IMR-90 (cell line): ENCODE measurements around the gene SYNRG. TPM values are rescaled to one million over a fixed set of nuclear protein-coding genes. Genes with fewer than 3 reads are reported as not detected.

Source experiments
- ATAC-seq: fragments of 200-7000 bp; cut with Tn5 transposase; 2 replicates; pipeline ENCODE4 v1.9.1; 2020; ENCODE audit warnings: low read depth, mild to moderate bottlenecking, moderate library complexity
- BruUV-seq: library from RNA; stranded (reverse); fragments of 400-500 nt; replicated peaks from 2 replicates; lab custom pipeline; 2021; lab: Mats Ljungman, UMichigan
- CTCF ChIA-PET: fragments of 300-600 bp; formaldehyde crosslinking; extraction: SDS; loops from one replicate; lab custom pipeline; 2021; ENCODE audit warnings: antibody characterized with exemption; lab: Yijun Ruan, JAX
- POLR2A ChIA-PET: fragments of 300-600 bp; sonication (Branson Sonifier 250); formaldehyde crosslinking; loops from one replicate; lab custom pipeline; 2022; ENCODE audit warnings: antibody characterized with exemption; ENCODE audit not compliant: unreplicated experiment; lab: Charles Lee
- DNase-seq: peaks from one replicate; pipeline ENCODE4 v3.0.0; 2013
- H2AFZ ChIP-seq: replicated peaks from 2 replicates; pipeline ENCODE3; 2013; ENCODE audit warnings: low read length, mild to moderate bottlenecking; ENCODE audit not compliant: poor library complexity
- H2AK5ac ChIP-seq: 2 replicates; pipeline ENCODE4 v1.6.1; 2013; ENCODE audit warnings: low read depth, low read length, inconsistent platforms
- H2AK9ac ChIP-seq: replicated peaks from 2 replicates; pipeline ENCODE3; 2013; ENCODE audit warnings: mild to moderate bottlenecking, low read depth, low read length, moderate library complexity; ENCODE audit not compliant: poor library complexity
- H2BK120ac ChIP-seq: 2 replicates; pipeline ENCODE4 v1.6.1; 2013; ENCODE audit warnings: low read depth, low read length, inconsistent platforms
- H2BK15ac ChIP-seq: 3 replicates; pipeline ENCODE4 v1.6.1; 2013; ENCODE audit warnings: low read depth, low read length, inconsistent platforms
- H2BK20ac ChIP-seq: 2 replicates; pipeline ENCODE4 v1.6.1; 2013; ENCODE audit warnings: low read depth, mild to moderate bottlenecking, inconsistent platforms, low read length, moderate library complexity
- H2BK5ac ChIP-seq: 2 replicates; pipeline ENCODE4 v1.6.1; 2013; ENCODE audit warnings: mild to moderate bottlenecking, low read depth, low read length, inconsistent platforms; ENCODE audit not compliant: poor library complexity, severe bottlenecking
- H3K14ac ChIP-seq: replicated peaks from 2 replicates; pipeline ENCODE4 v1.6.1; 2013; ENCODE audit warnings: low read depth, low read length, inconsistent platforms
- H3K18ac ChIP-seq: 2 replicates; pipeline ENCODE4 v1.6.1; 2013; ENCODE audit warnings: low read depth, low read length, control low read depth
- H3K23ac ChIP-seq: 2 replicates; pipeline ENCODE4 v1.6.1; 2013; ENCODE audit warnings: low read depth, low read length, inconsistent platforms
- H3K27ac ChIP-seq: 2 replicates; pipeline ENCODE4 v1.5.1; 2013; ENCODE audit warnings: mild to moderate bottlenecking, control low read depth, low read length; ENCODE audit not compliant: insufficient read depth
- H3K27me3 ChIP-seq: 2 replicates; pipeline ENCODE4 v1.6.1; 2013; ENCODE audit warnings: low read length; ENCODE audit not compliant: control insufficient read depth, insufficient read depth
- H3K36me3 ChIP-seq: 2 replicates; pipeline ENCODE4 v1.6.1; 2013; ENCODE audit warnings: low read length, mixed read lengths; ENCODE audit not compliant: control insufficient read depth, insufficient read depth
- H3K4ac ChIP-seq: 2 replicates; pipeline ENCODE4 v1.6.1; 2013; ENCODE audit warnings: low read depth, low read length, inconsistent platforms
- H3K4me1 ChIP-seq: 2 replicates; pipeline ENCODE4 v1.6.1; 2013; ENCODE audit warnings: low read length, mixed read lengths; ENCODE audit not compliant: control insufficient read depth, insufficient read depth
- H3K4me2 ChIP-seq: 2 replicates; pipeline ENCODE4 v1.6.1; 2013; ENCODE audit warnings: low read depth, mild to moderate bottlenecking, control low read depth, low read length, moderate library complexity
- H3K4me3 ChIP-seq: 2 replicates; pipeline ENCODE4 v1.5.1; 2013; ENCODE audit warnings: low read depth, mild to moderate bottlenecking, control low read depth, low read length, moderate library complexity; ENCODE audit not compliant: insufficient read depth
- H3K56ac ChIP-seq: 2 replicates; pipeline ENCODE4 v1.6.1; 2013; ENCODE audit warnings: low read length, inconsistent platforms; ENCODE audit not compliant: insufficient read depth; ENCODE audit errors: extremely low read depth
- H3K79me1 ChIP-seq, 2 experiments: 2 replicates each; pipeline ENCODE4 v1.6.1; 2013; ENCODE audit warnings: low read length in 2 of 2, inconsistent platforms in 1 of 2, low read depth in 1 of 2
- H3K9ac ChIP-seq: 2 replicates; pipeline ENCODE4 v1.6.1; 2013; ENCODE audit warnings: low read depth, low read length, control low read depth
- H3K9me1 ChIP-seq: 2 replicates; pipeline ENCODE4 v1.6.1; 2013; ENCODE audit warnings: low read length, inconsistent platforms; ENCODE audit not compliant: insufficient read depth
- H3K9me3 ChIP-seq: 2 replicates; pipeline ENCODE4 v1.6.1; 2013; ENCODE audit warnings: low read length; ENCODE audit not compliant: control insufficient read depth, insufficient read depth
- H4K20me1 ChIP-seq: 2 replicates; pipeline ENCODE4 v1.6.1; 2013; ENCODE audit warnings: low read length, inconsistent platforms; ENCODE audit not compliant: insufficient read depth
- H4K5ac ChIP-seq: 2 replicates; pipeline ENCODE4 v1.6.1; 2013; ENCODE audit warnings: mild to moderate bottlenecking, low read depth, low read length, control low read depth
- H4K8ac ChIP-seq, 2 experiments: 2 replicates each; pipeline ENCODE4 v1.6.1; 2013; ENCODE audit warnings: low read depth in 2 of 2, low read length in 2 of 2, control low read depth in 1 of 2, inconsistent platforms in 1 of 2
- H4K91ac ChIP-seq: 2 replicates; pipeline ENCODE4 v1.6.1; 2013; ENCODE audit warnings: low read depth, low read length, inconsistent platforms; ENCODE audit not compliant: insufficient read depth
- CEBPB ChIP-seq: IDR thresholded peaks from 2 replicates; pipeline ENCODE4 v1.6.1; 2012; ENCODE audit warnings: low read depth, low read length, improper control_type of control experiment
- CHD1 ChIP-seq: IDR thresholded peaks from 2 replicates; pipeline ENCODE4 v1.6.1; 2012; ENCODE audit warnings: low read depth, low read length, improper control_type of control experiment
- CTCF ChIP-seq: conservative IDR thresholded peaks from 2 replicates; pipeline ENCODE4 v1.5.1; 2012; ENCODE audit warnings: mild to moderate bottlenecking, low read depth, low read length, improper control_type of control experiment
- FOS ChIP-seq: fragments of 150-350 bp; IDR thresholded peaks from 2 replicates; pipeline ENCODE4 v1.6.1; 2016; ENCODE audit warnings: low read depth, low read length
- MAZ ChIP-seq: IDR thresholded peaks from 2 replicates; pipeline ENCODE4 v1.6.1; 2012; ENCODE audit warnings: low read depth, mild to moderate bottlenecking, low read length, improper control_type of control experiment, moderate library complexity, borderline replicate concordance
- RCOR1 ChIP-seq: IDR thresholded peaks from 2 replicates; pipeline ENCODE4 v1.6.1; 2012; ENCODE audit warnings: mild to moderate bottlenecking, low read length, improper control_type of control experiment; ENCODE audit not compliant: insufficient replicate concordance
- RFX5 ChIP-seq: IDR thresholded peaks from 2 replicates; pipeline ENCODE4 v1.8.0; 2012; ENCODE audit warnings: low read depth, mild to moderate bottlenecking, low read length, moderate library complexity
- WGBS, 2 experiments: methylation state at CpG; one replicate each; pipeline versions ENCODE4 v1.1.5 to v1.1.7; 2013; ENCODE audit warnings: missing lambda C conversion rate in 2 of 2; ENCODE audit not compliant: insufficient read length in 1 of 2; ENCODE audit errors: extremely low coverage in 2 of 2; 5-methylcytosine and 5-hydroxymethylcytosine counted together
- dilution Hi-C: fragments of 300-500 bp; cut with HindIII; formaldehyde crosslinking; loops from one replicate; pipeline ENCODE4 v1.14.3; 2018; ENCODE audit warnings: low sequenced_read_pairs; ENCODE audit not compliant: unreplicated experiment
- in situ Hi-C: fragments of 300-500 bp; cut with MboI; formaldehyde crosslinking; loops from 3 replicates; pipeline ENCODE4 v1.14.3; 2019; ENCODE audit warnings: low sequenced_read_pairs, inconsistent platforms, mixed read lengths
- intact Hi-C: fragments of 100-400 bp; cut with micrococcal nuclease; formaldehyde crosslinking; loops from 2 replicates; pipeline ENCODE4 v1.10.0; 2022
- polyA plus RNA-seq, 3 experiments: library from polyadenylated mRNA; depleted of rRNA; stranded (reverse); fragments of >200 nt; gene quantifications; 2 replicates each; pipeline ENCODE4 v1.2.3, GENCODE V29; 2012; ENCODE audit warnings: low replicate concordance in 1 of 3
- total RNA-seq: library from RNA; depleted of rRNA; stranded (reverse); fragments of >200 nt; gene quantifications from 2 replicates; pipeline ENCODE4 v1.2.3, GENCODE V29; 2012
- TF ChIP-seq, protein P1 (sequence below): fragments of 150-350 bp; IDR thresholded peaks from 2 replicates; pipeline ENCODE4 v1.6.1; 2017; ENCODE audit warnings: mild to moderate bottlenecking, antibody characterized with exemption, low read length, low read depth

SYNRG gene
- total and polyA plus RNA-seq, 2 of the 4 experiments (the other 2 are of a cell fraction) = 11.7 to 15.2 TPM

DNA sequence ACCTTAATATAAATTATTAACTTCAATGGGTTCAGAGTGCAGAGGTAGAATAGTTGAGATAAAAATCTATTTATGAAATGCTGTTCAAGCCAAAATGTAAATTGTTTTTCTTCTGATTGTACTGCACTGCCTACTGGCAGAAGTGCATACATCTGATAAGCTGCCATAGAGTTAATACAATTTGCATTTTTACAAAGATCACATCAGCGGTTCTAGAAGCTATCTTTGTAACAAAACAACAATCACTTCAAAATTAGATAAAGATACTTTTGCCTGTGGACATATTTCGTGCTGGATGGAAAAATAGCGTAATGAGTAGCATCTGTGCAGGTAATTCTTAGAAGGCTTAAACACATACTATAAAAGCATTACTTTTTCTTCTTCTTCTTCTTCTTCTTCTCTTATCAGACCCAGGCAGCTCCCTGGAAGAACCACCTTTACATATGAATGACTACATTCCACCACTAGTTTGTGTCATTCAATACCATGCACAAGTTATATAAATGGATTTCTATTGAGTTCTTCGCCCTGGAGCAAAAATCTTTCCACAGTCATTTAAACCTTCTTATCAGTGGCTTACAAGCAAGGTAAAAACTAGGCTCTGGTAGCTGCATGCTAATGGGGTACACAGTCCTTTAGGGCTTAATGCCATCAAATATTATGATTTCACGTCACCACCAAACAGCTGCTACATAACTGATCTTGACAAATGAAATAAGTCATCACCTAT, 47.0 kb downstream of the SYNRG start:
- H3K23ac ChIP-seq = no peak overlapping the region
- no peaks in the 10 kb centered on the region for H3K27me3 ChIP-seq
- H3K9ac ChIP-seq = no peak overlapping the region
- dilution Hi-C loops = no loop called here
- no peak overlapping the region for H2BK120ac ChIP-seq
- no peak overlapping the region for H3K27ac ChIP-seq
- H3K9me1 ChIP-seq = no peaks in the 10 kb centered on the region
- ATAC-seq (no peak), DNase-seq (no peak)
- no peak overlapping the region for H2BK15ac ChIP-seq
- no peak overlapping the region for H3K18ac ChIP-seq
- no peak overlapping the region for H2AFZ ChIP-seq
- no peak overlapping the region for H3K4me2 ChIP-seq
- BruUV-seq = no TSS peak
- ChIA-PET POLR2A (no interaction called here), CTCF (no interaction called here)
- TF ChIP-seq, protein P1, sequence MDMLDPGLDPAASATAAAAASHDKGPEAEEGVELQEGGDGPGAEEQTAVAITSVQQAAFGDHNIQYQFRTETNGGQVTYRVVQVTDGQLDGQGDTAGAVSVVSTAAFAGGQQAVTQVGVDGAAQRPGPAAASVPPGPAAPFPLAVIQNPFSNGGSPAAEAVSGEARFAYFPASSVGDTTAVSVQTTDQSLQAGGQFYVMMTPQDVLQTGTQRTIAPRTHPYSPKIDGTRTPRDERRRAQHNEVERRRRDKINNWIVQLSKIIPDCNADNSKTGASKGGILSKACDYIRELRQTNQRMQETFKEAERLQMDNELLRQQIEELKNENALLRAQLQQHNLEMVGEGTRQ = no peak
- TF ChIP-seq RCOR1 (no peak), MAZ (no peak), CHD1 (no peak), FOS (no peak), RFX5 (no peak), CEBPB (no peak), CTCF (no peak)
- no peak overlapping the region for H2AK9ac ChIP-seq
- peaks cover 3% of the 10 kb centered on the region; the same call in 1 of the 2 replicates for H4K20me1 ChIP-seq
- H3K36me3 ChIP-seq = peaks cover 23% of the 10 kb centered on the region
- no peak overlapping the region for H3K4me3 ChIP-seq
- H3K9me3 ChIP-seq = no peaks in the 10 kb centered on the region
- H2AK5ac ChIP-seq = no peak overlapping the region
- no peak overlapping the region for H4K8ac ChIP-seq
- peaks cover 0 to 18% of the 10 kb centered on the region in 2 experiments; a peak in 2 of 4 replicates for H3K79me1 ChIP-seq
- H3K4me1 ChIP-seq = peaks cover 2% of the 10 kb centered on the region; the same call in 1 of the 2 replicates
- H4K5ac ChIP-seq = no peak overlapping the region
- WGBS, 2 experiments = no CpG with 5 or more reads among the region's 5 CpGs
- no peak overlapping the region for H2BK20ac ChIP-seq
- no peak overlapping the region for H3K14ac ChIP-seq
- intact Hi-C loops = no loop called here
- no peak overlapping the region for H3K56ac ChIP-seq
- no peak overlapping the region for H2BK5ac ChIP-seq
- H3K4ac ChIP-seq = no peak overlapping the region
- in situ Hi-C loops = no loop called here
- H4K91ac ChIP-seq = no peak overlapping the region
